ENCODE results near the gene ZNF37A.
"Not testable (repeated sequence)": the region's sequence is repeated elsewhere in the genome, so short reads cannot be mapped to it uniquely, and the experiment has no call there.

The ZNF37A gene

DNA sequence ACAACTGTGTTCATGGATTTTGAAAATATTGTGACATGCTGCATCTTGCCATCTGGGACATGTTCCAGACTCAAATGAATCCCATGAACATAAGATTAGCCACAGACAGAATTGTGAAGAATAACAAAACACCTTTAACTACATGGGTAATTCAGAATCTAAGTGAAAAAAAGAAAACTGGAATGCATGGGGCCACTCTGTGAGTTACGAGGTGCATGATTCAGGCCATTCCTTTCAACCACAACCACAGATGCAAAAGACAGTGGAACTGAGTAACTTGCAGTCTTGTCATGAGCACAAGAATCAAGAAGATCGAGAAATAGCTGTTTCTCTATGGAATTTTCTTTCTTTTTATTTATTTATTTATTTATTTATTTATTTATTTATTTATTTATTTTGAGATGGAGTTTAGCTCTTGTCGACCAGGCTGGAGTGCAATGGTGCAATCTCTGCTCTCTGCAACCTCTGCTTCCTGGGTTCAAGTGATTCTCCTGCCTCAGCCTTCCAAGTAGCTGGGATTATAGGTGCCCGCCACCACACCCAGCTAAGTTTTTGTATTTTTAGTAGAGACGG lies 56.8 kb downstream of the ZNF37A start:
- DNase-seq, result not testable (repeated sequence)

GRCh38 chr10:38156416-38157269 lies 62.5 kb downstream of the ZNF37A start:
- no peak for DNase-seq

DNA sequence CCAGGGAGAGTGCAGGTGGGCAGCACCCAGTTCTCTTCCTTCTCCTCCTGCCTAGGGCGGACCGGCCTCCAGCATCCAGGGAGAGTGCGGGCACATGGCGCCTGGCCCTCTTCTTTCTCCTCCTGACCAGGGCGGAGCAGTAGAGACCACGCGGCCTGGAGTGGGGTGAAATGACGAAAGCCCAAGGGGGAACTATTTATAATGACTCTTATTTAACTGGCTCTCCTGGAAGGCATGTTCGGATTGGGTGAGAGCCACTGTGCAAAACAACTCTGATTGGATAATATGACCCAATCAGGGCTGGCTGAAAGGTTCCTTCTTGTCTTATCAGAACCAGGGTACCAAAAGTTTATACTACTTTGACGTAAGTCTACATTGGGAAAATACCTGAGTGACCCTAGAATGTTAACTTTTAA lies 63.1 kb downstream of the ZNF37A start:
- DNase-seq, result no peak

DNA sequence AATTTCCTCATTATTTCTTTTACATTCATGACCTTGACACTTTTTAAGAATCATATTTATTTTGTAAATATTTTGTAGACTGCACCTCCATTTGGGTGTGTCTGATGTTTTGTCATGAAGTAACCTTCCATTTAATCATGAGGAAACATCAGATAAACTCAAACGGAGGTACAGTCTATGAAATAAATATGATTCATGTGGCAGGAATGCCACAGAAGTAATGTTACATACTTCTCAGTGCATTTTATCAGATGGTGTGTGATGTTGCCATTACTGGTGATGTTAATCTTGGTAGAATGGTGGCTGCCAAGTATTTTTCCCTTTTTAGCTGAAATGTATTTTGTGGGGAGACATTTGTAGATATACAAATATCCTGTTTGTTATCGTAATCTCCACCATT lies 64.9 kb downstream of the ZNF37A start:
- no peak for DNase-seq

GRCh38 chr10:38163617-38164016 lies 69.5 kb downstream of the ZNF37A start:
- no peak for DNase-seq

- DNase-seq, result no peak
Measured at GRCh38 chr10:38174336-38174735, 80.2 kb downstream of the ZNF37A start.

GRCh38 chr10:38184477-38184876 lies 90.3 kb downstream of the ZNF37A start:
- DNase-seq, result no peak
